NCI-H2081 treated with DMSO at 0.1 percent for 48 hours (cell line): ENCODE measurements around the gene GTF2A2.
"Not testable (repeated sequence)": the region's sequence is repeated elsewhere in the genome, so short reads cannot be mapped to it uniquely, and the experiment has no call there.

Experiments
- DNase-seq: peaks from one replicate; lab custom pipeline; 2025; lab: John Stamatoyannopoulos, UW

GTF2A2 gene

GRCh38 chr15:59674361-59674877, 17.1 kb upstream of the GTF2A2 start:
- no peak for DNase-seq

- DNase-seq, result no peak
Observed at GRCh38 chr15:59668556-59668955, 11.2 kb upstream of the GTF2A2 start.

GRCh38 chr15:59662260-59662659, 4.9 kb upstream of the GTF2A2 start:
- no peak for DNase-seq

- DNase-seq, result no peak
Observed at GRCh38 chr15:59659366-59659765, 2.1 kb upstream of the GTF2A2 start.

GRCh38 chr15:59657635-59658125, 365 bp upstream of the GTF2A2 start:
- no peak for DNase-seq

DNA sequence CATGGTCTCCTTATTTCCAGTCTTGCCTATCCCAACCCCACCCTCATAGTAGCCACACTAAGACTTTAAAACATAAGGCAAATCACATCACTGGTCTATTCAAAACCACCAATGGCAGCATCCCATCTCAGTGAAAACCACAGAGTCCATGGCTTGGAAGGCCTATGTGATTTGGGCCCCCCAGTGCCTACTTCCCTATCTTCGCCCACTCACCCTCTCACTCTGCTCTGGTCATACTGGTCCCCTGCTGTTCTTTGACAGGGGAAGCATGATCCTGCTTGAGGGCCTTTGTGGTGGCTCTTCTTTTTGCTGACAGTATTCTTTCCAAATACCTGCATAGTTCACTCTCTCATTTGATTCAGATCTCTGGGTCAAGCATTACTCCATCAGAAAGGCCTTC, 3.3 kb downstream of the GTF2A2 start:
- DNase-seq, result no peak

DNA sequence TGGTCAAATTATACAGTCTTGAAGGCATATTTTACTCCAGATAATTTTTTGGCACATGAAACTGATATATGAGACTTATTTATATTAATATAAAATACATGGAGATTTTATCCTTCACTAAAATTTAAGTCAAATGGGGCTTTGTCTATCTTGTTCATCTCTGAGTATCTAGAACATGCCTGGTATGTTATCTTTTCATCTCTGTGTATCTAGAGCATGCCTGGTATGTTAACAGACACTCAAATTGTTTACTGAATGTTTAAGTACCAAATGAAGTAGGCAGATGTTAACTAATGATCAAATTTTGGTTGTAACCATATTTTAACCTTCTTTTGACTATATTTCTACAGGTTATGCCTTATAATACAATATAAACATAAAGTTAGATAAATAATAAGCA, 7.7 kb downstream of the GTF2A2 start:
- no peak for DNase-seq

GRCh38 chr15:59647085-59647484, 10.2 kb downstream of the GTF2A2 start:
- DNase-seq, result no peak

DNA sequence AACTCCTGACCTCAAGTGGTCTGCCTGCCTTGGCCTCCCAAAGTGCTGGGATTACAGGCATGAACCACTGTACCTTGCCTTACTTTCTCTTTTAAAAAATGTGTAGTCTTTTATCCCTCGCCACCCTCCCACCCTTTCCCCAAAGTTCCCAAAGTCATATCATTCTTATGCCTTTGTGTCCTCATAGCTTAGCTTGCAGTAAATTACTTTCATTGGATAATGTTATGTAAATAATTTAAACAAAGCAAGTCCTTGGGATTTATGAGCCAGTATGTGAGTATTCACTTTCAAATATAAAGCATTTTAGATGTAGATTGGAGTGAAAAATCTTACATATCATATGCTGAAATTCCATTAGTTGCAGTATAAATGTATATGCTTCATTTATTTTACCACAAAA, 11.0 kb downstream of the GTF2A2 start:
- no peak for DNase-seq

DNA sequence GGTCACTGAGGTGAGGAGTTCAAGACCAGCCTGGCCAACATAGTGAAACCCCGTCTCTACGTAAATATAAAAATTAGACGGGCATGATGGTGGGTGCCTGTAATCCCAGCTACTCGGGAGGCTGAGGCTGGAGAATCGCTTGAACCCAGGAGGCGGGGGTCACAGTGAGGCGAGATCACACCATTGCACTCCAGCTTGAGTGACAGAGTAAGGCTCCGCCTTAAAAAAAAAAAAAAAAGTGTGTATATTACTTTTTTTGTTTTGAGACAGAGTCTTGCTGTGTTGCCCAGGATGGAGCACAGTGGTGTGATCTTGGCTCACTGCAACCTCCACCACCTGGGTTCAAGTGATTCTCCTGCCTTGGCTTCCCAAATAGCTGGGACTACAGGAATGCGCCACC, 11.5 kb downstream of the GTF2A2 start:
- not testable (repeated sequence) for DNase-seq

- no peak for DNase-seq
Observed at GRCh38 chr15:59644756-59645155, 12.6 kb downstream of the GTF2A2 start.

GRCh38 chr15:59642351-59642750, 15.0 kb downstream of the GTF2A2 start:
- DNase-seq, result no peak

DNA sequence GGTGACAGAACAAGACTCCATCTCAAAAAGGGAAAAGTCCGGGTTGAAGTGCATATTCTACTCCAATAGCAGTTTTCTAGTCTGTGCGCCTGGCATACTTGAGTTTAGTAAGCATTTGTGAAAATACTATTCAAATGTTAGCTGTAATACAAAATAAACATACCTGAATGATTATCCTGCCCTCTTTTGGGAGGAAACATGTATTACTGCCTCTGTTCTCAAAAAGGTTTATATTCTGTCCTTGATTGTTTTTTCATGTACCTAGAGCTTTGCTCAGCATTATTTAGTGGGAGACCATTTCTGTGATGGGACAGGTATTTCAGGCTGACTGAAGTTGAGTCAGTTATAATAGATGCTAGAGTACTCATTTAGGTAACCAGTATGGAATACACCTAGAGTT, 19.8 kb downstream of the GTF2A2 start:
- not testable (repeated sequence) for DNase-seq

DNA sequence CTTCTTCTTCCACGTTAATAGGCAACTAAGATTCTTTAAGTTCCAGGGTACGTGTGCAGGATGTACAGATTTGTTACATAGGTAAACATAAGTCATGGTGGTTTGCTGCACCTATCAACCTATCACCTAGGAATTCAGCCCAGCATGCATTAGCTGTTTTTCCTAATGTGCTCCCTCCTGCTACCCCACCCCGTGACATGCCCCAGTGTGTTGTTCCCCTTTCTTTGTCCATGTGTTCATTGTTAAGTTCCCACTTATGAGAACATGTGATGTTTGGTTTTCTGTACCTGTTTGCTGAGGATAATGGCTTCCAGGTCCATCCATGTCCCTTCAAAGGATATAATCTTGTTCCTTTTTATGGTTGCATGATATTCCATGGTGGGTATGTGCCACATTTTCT, 21.1 kb downstream of the GTF2A2 start:
- DNase-seq, result no peak

DNA sequence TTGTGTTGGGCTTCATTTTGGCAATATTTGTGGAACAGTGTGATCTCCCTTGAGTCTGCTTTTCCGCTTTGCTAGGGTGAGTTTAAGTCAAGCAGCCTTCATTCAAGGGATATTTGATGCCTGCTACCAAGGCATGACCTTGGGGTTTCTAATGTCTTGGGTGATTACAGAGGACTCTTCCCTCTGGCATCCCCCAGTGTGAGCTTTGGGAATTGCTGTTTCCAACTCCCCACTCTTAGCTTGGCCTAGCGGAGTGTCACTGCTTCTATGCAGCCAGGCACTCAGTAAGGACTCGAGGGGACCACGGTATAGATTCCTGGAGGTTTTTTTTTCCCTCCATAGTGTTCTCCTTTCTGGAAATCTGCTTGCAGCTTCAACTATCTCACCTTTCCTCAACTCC, 24.6 kb downstream of the GTF2A2 start:
- no peak for DNase-seq

- no peak for DNase-seq
Observed at GRCh38 chr15:59622289-59622688, 35.0 kb downstream of the GTF2A2 start.

DNA sequence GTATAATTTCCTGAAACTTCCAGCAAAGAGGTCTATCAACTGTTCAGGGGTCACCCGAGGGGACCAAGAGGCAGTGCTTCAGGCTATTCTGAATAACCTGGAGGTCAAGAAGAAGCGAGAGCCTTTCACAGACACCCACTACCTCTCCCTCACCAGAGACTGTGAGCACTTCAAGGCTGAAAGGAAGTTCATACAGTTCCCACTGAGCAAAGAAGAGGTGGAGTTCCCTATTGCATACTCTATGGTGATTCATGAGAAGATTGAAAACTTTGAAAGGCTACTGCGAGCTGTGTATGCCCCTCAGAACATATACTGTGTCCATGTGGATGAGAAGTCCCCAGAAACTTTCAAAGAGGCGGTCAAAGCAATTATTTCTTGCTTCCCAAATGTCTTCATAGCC, 38.9 kb downstream of the GTF2A2 start:
- no peak for DNase-seq

- no peak for DNase-seq
Observed at GRCh38 chr15:59616379-59616778, 40.9 kb downstream of the GTF2A2 start.

DNA sequence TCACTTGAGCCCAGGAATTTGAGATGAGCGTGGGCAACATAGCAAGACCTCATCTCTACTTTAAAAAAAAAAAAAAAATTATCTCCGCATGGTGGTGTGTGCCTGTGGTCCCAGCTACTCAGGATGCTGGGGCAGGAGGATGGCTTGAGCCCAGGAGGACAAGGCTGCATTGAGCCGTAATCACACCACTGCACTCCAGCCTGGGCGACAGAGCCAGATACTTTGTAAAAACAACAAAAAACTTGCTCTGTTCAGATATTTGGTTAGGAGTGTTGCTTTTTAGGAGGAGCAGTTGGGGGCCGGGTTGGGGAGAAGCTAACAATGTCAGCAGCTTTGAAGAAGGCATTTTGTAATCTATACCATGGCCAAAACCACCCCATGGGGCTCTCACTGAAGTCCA, 41.7 kb downstream of the GTF2A2 start:
- DNase-seq, result no peak

GRCh38 chr15:59614153-59614552, 43.2 kb downstream of the GTF2A2 start:
- DNase-seq, result no peak

- DNase-seq, result no peak
Observed at GRCh38 chr15:59611276-59612260, 45.7 kb downstream of the GTF2A2 start, which contains the start of gene GCNT3. TSS of gene GCNT3 (plus strand) at chr15:59611783. CDS start at chr15:59618239, 6,456 bp downstream.

- DNase-seq, result no peak
Observed at GRCh38 chr15:59609730-59610712, 47.3 kb downstream of the GTF2A2 start.
